ENCODE results near the gene ZNF324. TPM values are rescaled to one million over a fixed set of nuclear protein-coding genes. Genes with fewer than 3 reads are reported as not detected.
A peak's percentile ranks its signal among the peaks of the same experiment; 100 is the strongest.

ZNF324 gene
- total and polyA plus RNA-seq, 2 experiments from 2014 or later: 9.1 to 13.1 TPM

GRCh38 chr19:58471736-58472135 lies 4.9 kb downstream of the ZNF324 start:
- TF ChIP-seq EZH2 (IDR thresholded peaks at IDR 0.05; ENCODE audit: borderline replicate concordance) (no peak), EZH2phosphoT487 (IDR thresholded peaks at IDR 0.05; ENCODE audit: low read depth, severe bottlenecking, unreplicated experiment) (no peak), CTCF (IDR thresholded peaks at IDR 0.05; ENCODE audit: poor library complexity) (no peak)
- WGBS (ENCODE audit: low lambda C conversion rate, missing lambda C conversion rate): over 99% methylated on average over 29 of the region's 39 CpGs
- Histone ChIP-seq H3K27ac (no peak overlapping the region), H3K79me2 (peaks cover 18% of the 10 kb centered on the region), H3K27me3 (no peaks in the 10 kb centered on the region), H3K9me2 (replicated peaks; ENCODE audit: insufficient read depth) (no peaks in the 10 kb centered on the region), H3K4me2 (no peak overlapping the region), H3K4me1 (ENCODE audit: insufficient read depth) (peaks cover 9% of the 10 kb centered on the region), H3K4me3 (no peak overlapping the region), H3K9me3 (ENCODE audit: low read depth) (no peaks in the 10 kb centered on the region), H4K20me1 (ENCODE audit: insufficient read depth, poor library complexity, severe bottlenecking) (peaks cover 6% of the 10 kb centered on the region), H2AFZ (no peak overlapping the region), H3K36me3 (replicated peaks; ENCODE audit: insufficient read depth, low read depth) (no peaks in the 10 kb centered on the region)
- no peak for DNase-seq (ENCODE audit: low spot score)

- Histone ChIP-seq H3K9me3 (ENCODE audit: low read depth) (no peaks in the 10 kb centered on the region), H4K20me1 (ENCODE audit: insufficient read depth, poor library complexity, severe bottlenecking) (no peaks in the 10 kb centered on the region), H3K4me1 (ENCODE audit: insufficient read depth) (peaks cover 14% of the 10 kb centered on the region), H3K36me3 (replicated peaks; ENCODE audit: insufficient read depth, low read depth) (no peaks in the 10 kb centered on the region), H3K4me2 (no peak overlapping the region), H3K27me3 (no peaks in the 10 kb centered on the region), H2AFZ (no peak overlapping the region), H3K27ac (no peak overlapping the region), H3K4me3 (no peak overlapping the region), H3K79me2 (peaks cover 10% of the 10 kb centered on the region), H3K9me2 (replicated peaks; ENCODE audit: insufficient read depth) (no peaks in the 10 kb centered on the region)
- no peak for DNase-seq (ENCODE audit: low spot score)
- TF ChIP-seq EZH2phosphoT487 (IDR thresholded peaks at IDR 0.05; ENCODE audit: low read depth, severe bottlenecking, unreplicated experiment) (no peak), EZH2 (IDR thresholded peaks at IDR 0.05; ENCODE audit: borderline replicate concordance) (no peak), CTCF (IDR thresholded peaks at IDR 0.05; ENCODE audit: poor library complexity) (no peak)
Measured at GRCh38 chr19:58473775-58474174, 6.9 kb downstream of the ZNF324 start.

- Histone ChIP-seq H3K4me1 (ENCODE audit: insufficient read depth) (peaks cover 14% of the 10 kb centered on the region), H3K9me3 (ENCODE audit: low read depth) (no peaks in the 10 kb centered on the region), H3K79me2 (peaks cover 6% of the 10 kb centered on the region), H3K4me3 (no peak overlapping the region), H3K27ac (peak overlapping the region; percentile 93), H4K20me1 (ENCODE audit: insufficient read depth, poor library complexity, severe bottlenecking) (no peaks in the 10 kb centered on the region), H3K27me3 (no peaks in the 10 kb centered on the region), H3K36me3 (replicated peaks; ENCODE audit: insufficient read depth, low read depth) (no peaks in the 10 kb centered on the region), H3K9me2 (replicated peaks; ENCODE audit: insufficient read depth) (no peaks in the 10 kb centered on the region), H3K4me2 (peak overlapping the region; percentile 93), H2AFZ (no peak overlapping the region)
- 93% methylated on average over 11 of the region's 12 CpGs for WGBS (ENCODE audit: low lambda C conversion rate, missing lambda C conversion rate)
- DNase-seq (ENCODE audit: low spot score): no peak
- TF ChIP-seq EZH2phosphoT487 (IDR thresholded peaks at IDR 0.05; ENCODE audit: low read depth, severe bottlenecking, unreplicated experiment) (no peak), CTCF (IDR thresholded peaks at IDR 0.05; ENCODE audit: poor library complexity) (no peak), EZH2 (IDR thresholded peaks at IDR 0.05; ENCODE audit: borderline replicate concordance) (no peak)
Measured at GRCh38 chr19:58474291-58474996, 7.6 kb downstream of the ZNF324 start.
